HepG2 (cell line): Measurements from ENCODE around the gene VWA3A. TPM values are rescaled to one million over a fixed set of nuclear protein-coding genes. Genes with fewer than 3 reads are reported as not detected.
A peak's percentile ranks its signal among the peaks of the same experiment; 100 is the strongest.

Experiments used
- ATF4 ChIP-seq, 2 experiments: fragments of 450-650 bp in 1 of 2; sonication (generic) in 1 of 2; formaldehyde crosslinking; IDR thresholded peaks; 2 replicates each; pipeline versions ENCODE4 v1.5.0 to v1.8.0; 2020 to 2022; ENCODE audit warnings: mild to moderate bottlenecking in 1 of 2, missing genetic modification reagents in 1 of 2
- DZIP1 ChIP-seq: sonication (generic); formaldehyde crosslinking; IDR thresholded peaks from 2 replicates; pipeline ENCODE4 v1.5.0; 2020; ENCODE audit warnings: mild to moderate bottlenecking, missing genetic modification reagents
- GLI4 ChIP-seq: sonication (generic); formaldehyde crosslinking; IDR thresholded peaks from 2 replicates; pipeline ENCODE4 v1.5.1; 2020; ENCODE audit warnings: missing genetic modification reagents, mild to moderate bottlenecking, moderate library complexity, borderline replicate concordance
- HDAC6 ChIP-seq: fragments of 200-600 bp; sonication (generic); IDR thresholded peaks from 2 replicates; pipeline ENCODE4 v1.7.0; 2017; ENCODE audit warnings: mild to moderate bottlenecking, antibody characterized with exemption, low read length, low read depth
- HES4 ChIP-seq: sonication (generic); formaldehyde crosslinking; IDR thresholded peaks from 2 replicates; pipeline ENCODE4 v1.9.0; 2021; ENCODE audit warnings: mild to moderate bottlenecking, missing genetic modification reagents, borderline replicate concordance
- KLF15 ChIP-seq: sonication (generic); formaldehyde crosslinking; IDR thresholded peaks from 2 replicates; pipeline ENCODE4 v1.8.1; 2023; ENCODE audit warnings: borderline replicate concordance, mild to moderate bottlenecking, inconsistent platforms, missing genetic modification reagents, mixed read lengths
- MLX ChIP-seq: IDR thresholded peaks from 2 replicates; pipeline ENCODE4 v1.6.1; 2016
- NFKBIZ ChIP-seq: IDR thresholded peaks from 2 replicates; pipeline ENCODE4 v1.6.1; 2018; ENCODE audit warnings: missing genetic modification reagents, missing compliant biosample characterization
- SP1 ChIP-seq, 2 experiments: fragments of 450-650 bp in 1 of 2; sonication (generic) in 1 of 2; formaldehyde crosslinking in 1 of 2; IDR thresholded peaks; 2 replicates each; pipeline versions ENCODE4 v1.4.0 to v1.6.1; 2016 to 2020; ENCODE audit warnings: missing genetic modification reagents in 1 of 2
- ZFX ChIP-seq: sonication (generic); formaldehyde crosslinking; IDR thresholded peaks from 2 replicates; pipeline ENCODE4 v1.4.0; 2020; ENCODE audit warnings: mild to moderate bottlenecking, low read depth, missing genetic modification reagents, moderate library complexity
- ZNF12 ChIP-seq: sonication (generic); formaldehyde crosslinking; IDR thresholded peaks from 2 replicates; pipeline ENCODE4 v1.5.0; 2020; ENCODE audit warnings: missing genetic modification reagents
- ZNF747 ChIP-seq: sonication (generic); formaldehyde crosslinking; IDR thresholded peaks from 2 replicates; pipeline ENCODE4 v1.8.1; 2023; ENCODE audit warnings: missing genetic modification reagents, mild to moderate bottlenecking, borderline replicate concordance
- ZSCAN25 ChIP-seq: sonication (generic); formaldehyde crosslinking; IDR thresholded peaks from 2 replicates; pipeline ENCODE4 v1.8.0; 2022; ENCODE audit warnings: mild to moderate bottlenecking, missing genetic modification reagents
- polyA plus RNA-seq, 8 experiments: library from polyadenylated mRNA; depleted of rRNA in 3 of 8; stranded (reverse) in 7 of 8; unstranded in 1 of 8; fragments of >200 nt; fragmentation: Illumina TruSeq in 4 of 8; extraction: Trizol in 4 of 8; gene quantifications; 2 replicates each; pipeline versions ENCODE4 v1.2.1 to v1.2.3, GENCODE V29; 2011 to 2016; ENCODE audit warnings: low read depth in 4 of 8, missing spikeins in 1 of 8, mixed read lengths in 1 of 8; ENCODE audit not compliant: insufficient read depth in 1 of 8
- total RNA-seq, 5 experiments: library from RNA; depleted of rRNA; stranded (reverse); fragments of >200 nt; fragmentation: Illumina TruSeq; extraction: Trizol; gene quantifications; 2 replicates each; pipeline ENCODE4 v1.2.3, GENCODE V29; 2016; ENCODE audit warnings: low read depth in 1 of 5
- TF ChIP-seq, protein P1 (sequence below): sonication (generic); formaldehyde crosslinking; IDR thresholded peaks from 2 replicates; pipeline ENCODE4 v1.5.1; 2020; ENCODE audit warnings: missing genetic modification reagents, mild to moderate bottlenecking, borderline replicate concordance
- TF ChIP-seq, protein P2 (sequence below): sonication (generic); formaldehyde crosslinking; IDR thresholded peaks from 2 replicates; pipeline ENCODE4 v1.4.0; 2020; ENCODE audit warnings: missing genetic modification reagents
- TF ChIP-seq, protein P3 (sequence below): sonication (generic); formaldehyde crosslinking; IDR thresholded peaks from 2 replicates; pipeline ENCODE4 v1.5.1; 2020; ENCODE audit warnings: mild to moderate bottlenecking, moderate library complexity, missing genetic modification reagents

VWA3A gene
- total and polyA plus RNA-seq, 2 of the 13 experiments (the other 11 are each of a cell fraction or from before 2014, with no cell fraction given): 0.03 to 0.07 TPM

DNA sequence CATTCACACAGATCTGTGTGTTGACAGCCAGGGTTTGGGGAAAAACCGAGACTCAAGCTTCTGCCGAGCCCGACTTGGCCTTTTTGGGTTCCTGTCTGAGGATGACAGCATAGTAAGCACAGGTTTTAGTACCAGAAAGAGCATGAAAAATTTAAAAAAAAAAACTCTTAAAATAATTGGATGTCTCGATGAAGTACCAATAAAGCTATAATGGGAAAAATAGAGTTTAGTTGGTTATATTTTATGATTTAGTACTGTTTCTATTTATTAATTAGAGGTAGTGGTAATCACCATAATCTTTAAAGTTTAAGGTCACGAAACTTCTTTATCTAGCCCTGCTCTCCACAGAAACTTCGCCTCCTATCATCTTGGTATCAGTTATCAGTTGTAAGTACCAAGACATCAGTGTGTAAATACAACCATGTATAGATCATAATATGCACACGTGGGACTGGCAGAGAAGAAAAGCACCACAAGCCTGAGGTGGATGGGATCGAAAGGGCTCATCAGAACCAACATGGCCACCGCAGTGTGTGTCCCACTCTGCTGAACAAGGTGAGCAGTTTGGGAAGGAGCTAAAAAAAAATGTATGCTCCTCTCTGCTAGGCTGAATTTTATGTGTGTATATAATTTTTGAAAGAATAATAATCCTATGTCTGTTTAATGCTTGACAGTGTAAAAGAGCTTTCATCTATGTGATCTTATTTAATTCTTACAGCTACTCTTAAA, 99.4 kb downstream of the VWA3A start (continued):
- no peak for TF ChIP-seq HES4 (CRISPR knock-in tag)
- TF ChIP-seq, protein P1, sequence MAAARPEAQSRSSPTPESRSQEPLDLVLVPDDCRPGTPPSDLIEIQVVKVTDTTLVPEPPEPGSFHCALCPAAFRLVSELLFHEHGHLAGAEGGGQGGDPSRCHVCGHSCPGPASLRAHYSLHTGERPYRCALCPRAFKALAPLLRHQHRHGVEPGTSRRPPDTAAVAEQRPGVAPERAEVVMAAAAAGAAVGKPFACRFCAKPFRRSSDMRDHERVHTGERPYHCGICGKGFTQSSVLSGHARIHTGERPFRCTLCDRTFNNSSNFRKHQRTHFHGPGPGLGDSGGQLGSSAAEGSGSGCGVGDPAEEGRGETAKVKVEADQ (CRISPR knock-in tag): no peak
- TF ChIP-seq KLF15 (CRISPR knock-in tag): no peak
- no peak for TF ChIP-seq ZSCAN25 (CRISPR knock-in tag)
- peak in 1 of 2 experiments; percentile 5; a peak in 1 of 4 replicates for TF ChIP-seq ATF4 (CRISPR knock-in tag; IDR thresholded peaks at IDR 0.05)
- TF ChIP-seq MLX: no peak
- no peak for TF ChIP-seq ZNF12 (CRISPR knock-in tag)
- no peak for TF ChIP-seq ZFX (CRISPR knock-in tag)
- no peak for TF ChIP-seq HDAC6
- TF ChIP-seq GLI4 (CRISPR knock-in tag): no peak
- TF ChIP-seq SP1 (IDR thresholded peaks at IDR 0.05): no peak
- no peak for TF ChIP-seq SP1 (CRISPR knock-in tag; IDR thresholded peaks at IDR 0.05)
- no peak; the same call in 1 of the 2 replicates for TF ChIP-seq ZNF747 (CRISPR knock-in tag)
- TF ChIP-seq, protein P2, sequence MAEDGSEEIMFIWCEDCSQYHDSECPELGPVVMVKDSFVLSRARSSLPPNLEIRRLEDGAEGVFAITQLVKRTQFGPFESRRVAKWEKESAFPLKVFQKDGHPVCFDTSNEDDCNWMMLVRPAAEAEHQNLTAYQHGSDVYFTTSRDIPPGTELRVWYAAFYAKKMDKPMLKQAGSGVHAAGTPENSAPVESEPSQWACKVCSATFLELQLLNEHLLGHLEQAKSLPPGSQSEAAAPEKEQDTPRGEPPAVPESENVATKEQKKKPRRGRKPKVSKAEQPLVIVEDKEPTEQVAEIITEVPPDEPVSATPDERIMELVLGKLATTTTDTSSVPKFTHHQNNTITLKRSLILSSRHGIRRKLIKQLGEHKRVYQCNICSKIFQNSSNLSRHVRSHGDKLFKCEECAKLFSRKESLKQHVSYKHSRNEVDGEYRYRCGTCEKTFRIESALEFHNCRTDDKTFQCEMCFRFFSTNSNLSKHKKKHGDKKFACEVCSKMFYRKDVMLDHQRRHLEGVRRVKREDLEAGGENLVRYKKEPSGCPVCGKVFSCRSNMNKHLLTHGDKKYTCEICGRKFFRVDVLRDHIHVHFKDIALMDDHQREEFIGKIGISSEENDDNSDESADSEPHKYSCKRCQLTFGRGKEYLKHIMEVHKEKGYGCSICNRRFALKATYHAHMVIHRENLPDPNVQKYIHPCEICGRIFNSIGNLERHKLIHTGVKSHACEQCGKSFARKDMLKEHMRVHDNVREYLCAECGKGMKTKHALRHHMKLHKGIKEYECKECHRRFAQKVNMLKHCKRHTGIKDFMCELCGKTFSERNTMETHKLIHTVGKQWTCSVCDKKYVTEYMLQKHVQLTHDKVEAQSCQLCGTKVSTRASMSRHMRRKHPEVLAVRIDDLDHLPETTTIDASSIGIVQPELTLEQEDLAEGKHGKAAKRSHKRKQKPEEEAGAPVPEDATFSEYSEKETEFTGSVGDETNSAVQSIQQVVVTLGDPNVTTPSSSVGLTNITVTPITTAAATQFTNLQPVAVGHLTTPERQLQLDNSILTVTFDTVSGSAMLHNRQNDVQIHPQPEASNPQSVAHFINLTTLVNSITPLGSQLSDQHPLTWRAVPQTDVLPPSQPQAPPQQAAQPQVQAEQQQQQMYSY (CRISPR knock-in tag): no peak
- TF ChIP-seq, protein P3, sequence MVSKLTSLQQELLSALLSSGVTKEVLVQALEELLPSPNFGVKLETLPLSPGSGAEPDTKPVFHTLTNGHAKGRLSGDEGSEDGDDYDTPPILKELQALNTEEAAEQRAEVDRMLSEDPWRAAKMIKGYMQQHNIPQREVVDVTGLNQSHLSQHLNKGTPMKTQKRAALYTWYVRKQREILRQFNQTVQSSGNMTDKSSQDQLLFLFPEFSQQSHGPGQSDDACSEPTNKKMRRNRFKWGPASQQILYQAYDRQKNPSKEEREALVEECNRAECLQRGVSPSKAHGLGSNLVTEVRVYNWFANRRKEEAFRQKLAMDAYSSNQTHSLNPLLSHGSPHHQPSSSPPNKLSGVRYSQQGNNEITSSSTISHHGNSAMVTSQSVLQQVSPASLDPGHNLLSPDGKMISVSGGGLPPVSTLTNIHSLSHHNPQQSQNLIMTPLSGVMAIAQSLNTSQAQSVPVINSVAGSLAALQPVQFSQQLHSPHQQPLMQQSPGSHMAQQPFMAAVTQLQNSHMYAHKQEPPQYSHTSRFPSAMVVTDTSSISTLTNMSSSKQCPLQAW: no peak
- TF ChIP-seq DZIP1 (CRISPR knock-in tag): no peak
- TF ChIP-seq NFKBIZ: no peak
